ENCODE results near the gene SLC18A3.

Gene SLC18A3

GRCh38 chr10:49610114-49610457 is at the start of gene SLC18A3:
Gene SLC18A3 (plus strand): TSS chr10:49610310. CDS start chr10:49610741, 431 bp downstream.
- no peak for DNase-seq

GRCh38 chr10:49560526-49560925 is 49.6 kb upstream of the SLC18A3 start:
- DNase-seq, result no peak

- no peak for DNase-seq
Measured at GRCh38 chr10:49562893-49563292, 47.2 kb upstream of the SLC18A3 start.

GRCh38 chr10:49564461-49565009 is 45.6 kb upstream of the SLC18A3 start:
- no peak for DNase-seq

GRCh38 chr10:49567810-49568209 is 42.3 kb upstream of the SLC18A3 start:
- no peak for DNase-seq

GRCh38 chr10:49568235-49568634 is 41.9 kb upstream of the SLC18A3 start:
- DNase-seq, result no peak

- no peak for DNase-seq
Measured at GRCh38 chr10:49569031-49569631, 41.0 kb upstream of the SLC18A3 start.

- DNase-seq, result no peak
Measured at GRCh38 chr10:49571388-49571787, 38.7 kb upstream of the SLC18A3 start.

- DNase-seq, result no peak
Measured at GRCh38 chr10:49572594-49573114, 37.5 kb upstream of the SLC18A3 start.

- DNase-seq, result no peak
Measured at GRCh38 chr10:49575489-49576072, 34.5 kb upstream of the SLC18A3 start.

- no peak for DNase-seq
Measured at GRCh38 chr10:49577182-49577925, 32.8 kb upstream of the SLC18A3 start.

GRCh38 chr10:49578392-49578791 is 31.7 kb upstream of the SLC18A3 start:
- DNase-seq, result no peak

GRCh38 chr10:49579621-49580020 is 30.5 kb upstream of the SLC18A3 start:
- DNase-seq, result no peak

- no peak for DNase-seq
Measured at GRCh38 chr10:49585387-49585786, 24.7 kb upstream of the SLC18A3 start.

GRCh38 chr10:49587981-49588380 is 22.1 kb upstream of the SLC18A3 start:
- DNase-seq, result no peak

- peak; percentile 60 for DNase-seq
Measured at GRCh38 chr10:49592726-49593563, 17.2 kb upstream of the SLC18A3 start.

GRCh38 chr10:49593564-49593875 is 16.6 kb upstream of the SLC18A3 start:
- DNase-seq, result no peak

GRCh38 chr10:49593998-49594397 is 16.1 kb upstream of the SLC18A3 start:
- no peak for DNase-seq

GRCh38 chr10:49594594-49594993 is 15.5 kb upstream of the SLC18A3 start:
- DNase-seq, result peak; percentile 26

- DNase-seq, result no peak
Measured at GRCh38 chr10:49595003-49595712, 15.0 kb upstream of the SLC18A3 start.

- no peak for DNase-seq
Measured at GRCh38 chr10:49595713-49596492, 14.2 kb upstream of the SLC18A3 start.

GRCh38 chr10:49596493-49596809 is 13.7 kb upstream of the SLC18A3 start:
- DNase-seq, result no peak

All from stimulated activated CD4-positive, alpha-beta T cell treated with anti-CD3 and anti-CD28 coated beads, Interleukin-4, amount 100 ng/mL, for 24 hours (primary cell).